A673 (cell line): ENCODE data around the gene SERP2. TPM values are rescaled to one million over a fixed set of nuclear protein-coding genes. Genes with fewer than 3 reads are reported as not detected.
A peak's percentile ranks its signal among the peaks of the same experiment; 100 is the strongest.

Experiments used
- BruUV-seq: library from RNA; stranded (reverse); fragments of 400-500 nt; replicated peaks from 2 replicates; lab custom pipeline; 2021; lab: Mats Ljungman, UMichigan
- CTCF ChIA-PET: fragments of 300-600 bp; sonication (Branson Sonifier 250); formaldehyde crosslinking; loops from one replicate; lab custom pipeline; 2022; ENCODE audit warnings: antibody characterized with exemption; lab: Charles Lee
- POLR2A ChIA-PET: fragments of 300-600 bp; sonication (Branson Sonifier 250); formaldehyde crosslinking; loops from one replicate; lab custom pipeline; 2022; ENCODE audit warnings: antibody characterized with exemption; ENCODE audit not compliant: low non-redundant PET; lab: Charles Lee
- DNase-seq: peaks from one replicate; pipeline ENCODE4 v3.0.0-alpha.2; 2015; ENCODE audit warnings: low spot score
- H3K27ac ChIP-seq: fragments of 200-600 bp; sonication (generic); 2 replicates; pipeline ENCODE4 v1.5.1; 2016; ENCODE audit warnings: mixed run types, low read depth, mild to moderate bottlenecking, mixed read lengths, antibody characterized with exemption, low read length; ENCODE audit not compliant: poor library complexity, severe bottlenecking
- H3K27me3 ChIP-seq: fragments of 200-600 bp; sonication (generic); replicated peaks from 2 replicates; pipeline ENCODE4 v1.6.1; 2017; ENCODE audit warnings: mixed run types, low read depth, mild to moderate bottlenecking, mixed read lengths, antibody characterized with exemption, low read length; ENCODE audit not compliant: insufficient read depth, poor library complexity
- H3K36me3 ChIP-seq: fragments of 200-600 bp; sonication (generic); 2 replicates; pipeline ENCODE4 v1.6.1; 2016; ENCODE audit warnings: mixed run types, mild to moderate bottlenecking, mixed read lengths, antibody characterized with exemption, low read length; ENCODE audit not compliant: insufficient read depth, poor library complexity, severe bottlenecking
- H3K4me1 ChIP-seq: fragments of 200-600 bp; sonication (generic); 2 replicates; pipeline ENCODE4 v1.6.1; 2017; ENCODE audit warnings: mixed run types, mild to moderate bottlenecking, mixed read lengths, antibody characterized with exemption, low read length; ENCODE audit not compliant: insufficient read depth, poor library complexity, severe bottlenecking
- H3K4me3 ChIP-seq: fragments of 200-600 bp; sonication (generic); 2 replicates; pipeline ENCODE4 v1.5.1; 2016; ENCODE audit warnings: low read depth, mixed run types, mild to moderate bottlenecking, mixed read lengths, low read length; ENCODE audit not compliant: poor library complexity, severe bottlenecking
- H3K9me3 ChIP-seq: fragments of 200-600 bp; sonication (generic); 2 replicates; pipeline ENCODE4 v1.6.1; 2016; ENCODE audit warnings: mixed run types, low read depth, mild to moderate bottlenecking, mixed read lengths, antibody characterized with exemption, low read length; ENCODE audit not compliant: poor library complexity, severe bottlenecking
- EZH2 ChIP-seq: fragments of 200-600 bp; sonication (generic); IDR thresholded peaks from 2 replicates; pipeline ENCODE4 v1.6.1; 2017; ENCODE audit warnings: borderline replicate concordance, low read depth, mild to moderate bottlenecking, mixed read lengths, antibody characterized with exemption, low read length; ENCODE audit not compliant: poor library complexity, severe bottlenecking
- intact Hi-C: fragments of 100-400 bp; cut with micrococcal nuclease; formaldehyde crosslinking; loops from one replicate; pipeline ENCODE4 v1.10.0; 2022; ENCODE audit not compliant: unreplicated experiment
- total RNA-seq: library from RNA; stranded (reverse); gene quantifications from 2 replicates; pipeline ENCODE4 v1.2.3, GENCODE V29; 2021
- TF ChIP-seq, protein P1 (sequence below): fragments of 300-800, 200-600 bp; sonication (generic); conservative IDR thresholded peaks from 2 replicates; pipeline ENCODE4 v1.5.1; 2017; ENCODE audit warnings: low read depth, mild to moderate bottlenecking, antibody characterized with exemption, low read length, moderate library complexity, mixed read lengths

Gene SERP2
- total RNA-seq, 1 experiment from 2014 or later: 0.69 TPM

GRCh38 chr13:44371421-44371820 lies 2.2 kb upstream of the SERP2 start:
- ChIA-PET CTCF (no interaction called here), POLR2A (no interaction called here)
- intact Hi-C loops: no loop called here
- DNase-seq: no peak
- TF ChIP-seq, protein P1, sequence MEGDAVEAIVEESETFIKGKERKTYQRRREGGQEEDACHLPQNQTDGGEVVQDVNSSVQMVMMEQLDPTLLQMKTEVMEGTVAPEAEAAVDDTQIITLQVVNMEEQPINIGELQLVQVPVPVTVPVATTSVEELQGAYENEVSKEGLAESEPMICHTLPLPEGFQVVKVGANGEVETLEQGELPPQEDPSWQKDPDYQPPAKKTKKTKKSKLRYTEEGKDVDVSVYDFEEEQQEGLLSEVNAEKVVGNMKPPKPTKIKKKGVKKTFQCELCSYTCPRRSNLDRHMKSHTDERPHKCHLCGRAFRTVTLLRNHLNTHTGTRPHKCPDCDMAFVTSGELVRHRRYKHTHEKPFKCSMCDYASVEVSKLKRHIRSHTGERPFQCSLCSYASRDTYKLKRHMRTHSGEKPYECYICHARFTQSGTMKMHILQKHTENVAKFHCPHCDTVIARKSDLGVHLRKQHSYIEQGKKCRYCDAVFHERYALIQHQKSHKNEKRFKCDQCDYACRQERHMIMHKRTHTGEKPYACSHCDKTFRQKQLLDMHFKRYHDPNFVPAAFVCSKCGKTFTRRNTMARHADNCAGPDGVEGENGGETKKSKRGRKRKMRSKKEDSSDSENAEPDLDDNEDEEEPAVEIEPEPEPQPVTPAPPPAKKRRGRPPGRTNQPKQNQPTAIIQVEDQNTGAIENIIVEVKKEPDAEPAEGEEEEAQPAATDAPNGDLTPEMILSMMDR: no peak
- no peaks in the 10 kb centered on the region for H3K9me3 ChIP-seq
- H3K36me3 ChIP-seq: no peaks in the 10 kb centered on the region
- H3K4me3 ChIP-seq: no peak overlapping the region
- H3K27ac ChIP-seq: no peak overlapping the region
- H3K27me3 ChIP-seq: no peaks in the 10 kb centered on the region
- BruUV-seq: no TSS peak
- H3K4me1 ChIP-seq: no peaks in the 10 kb centered on the region

DNA sequence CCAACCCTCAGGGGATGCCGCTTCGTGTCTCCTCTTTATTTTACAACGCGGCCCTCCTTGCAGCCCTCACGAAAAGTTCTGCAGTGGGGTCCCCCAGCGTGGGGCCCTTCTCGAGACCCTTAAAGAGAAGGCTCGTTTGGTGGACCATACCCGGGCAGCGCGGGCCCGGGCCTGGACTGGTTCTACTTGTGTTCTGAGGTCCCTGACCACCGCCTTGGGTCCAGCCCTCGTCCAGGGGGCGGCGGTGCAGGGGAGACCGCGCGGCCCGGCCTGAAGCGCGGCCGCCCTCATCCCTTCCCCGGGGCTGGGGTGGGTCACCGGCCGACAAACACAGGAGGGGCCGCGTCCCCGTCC lies 400 bp upstream of the SERP2 start:
- H3K4me3 ChIP-seq: peak overlapping the region; percentile 51
- DNase-seq: no peak
- H3K9me3 ChIP-seq: no peaks in the 10 kb centered on the region
- intact Hi-C loops: no loop called here
- no peak for TF ChIP-seq EZH2
- TF ChIP-seq, protein P1: no peak
- H3K27ac ChIP-seq: no peak overlapping the region
- H3K27me3 ChIP-seq: no peaks in the 10 kb centered on the region
- no peaks in the 10 kb centered on the region for H3K4me1 ChIP-seq
- no peaks in the 10 kb centered on the region for H3K36me3 ChIP-seq
- ChIA-PET POLR2A (no interaction called here), CTCF (no interaction called here)
- no TSS peak for BruUV-seq

- Histone ChIP-seq H3K4me1 (no peaks in the 10 kb centered on the region), H3K27ac (no peak overlapping the region), H3K9me3 (no peaks in the 10 kb centered on the region), H3K27me3 (no peaks in the 10 kb centered on the region), H3K36me3 (no peaks in the 10 kb centered on the region), H3K4me3 (peak overlapping the region; percentile 16)
- intact Hi-C loops: no loop called here
- DNase-seq: no peak
- ChIA-PET POLR2A (no interaction called here), CTCF (no interaction called here)
- no TSS peak for BruUV-seq
- no peak for TF ChIP-seq EZH2
- TF ChIP-seq, protein P1: no peak
Observed at GRCh38 chr13:44374348-44374712, 706 bp downstream of the SERP2 start.
